ENCODE results near the gene CASQ2. TPM values are rescaled to one million over a fixed set of nuclear protein-coding genes. Genes with fewer than 3 reads are reported as not detected.

The CASQ2 gene
- total and polyA plus RNA-seq, 2 of the 13 experiments (the other 11 are each of a cell fraction or from before 2014, with no cell fraction given): not detected

DNA sequence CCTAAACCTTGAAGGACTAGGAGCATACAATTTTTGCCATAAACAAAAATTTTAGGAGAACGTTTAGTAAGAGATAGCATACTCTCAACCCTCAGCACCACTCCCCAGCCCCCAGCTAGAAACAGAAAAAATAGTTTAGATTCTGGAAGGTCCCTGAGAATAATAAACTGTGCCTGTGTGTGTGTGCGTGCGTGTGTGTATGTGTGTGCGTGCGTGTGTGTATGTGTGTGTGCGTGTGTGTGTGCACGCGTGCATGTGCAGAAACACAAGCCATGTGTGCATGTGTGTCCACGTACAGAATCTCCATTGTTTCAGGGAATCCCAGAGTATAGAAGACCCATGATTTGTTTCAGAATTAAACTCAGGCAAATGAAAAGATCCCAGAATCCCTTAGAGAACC lies 62.6 kb downstream of the CASQ2 start (continued):
- TF ChIP-seq SOX13 (IDR thresholded peaks at IDR 0.05): no peak
- no peak for TF ChIP-seq SOX13 (CRISPR knock-in tag; conservative IDR thresholded peaks at IDR 0.05 in 1 of 2, IDR thresholded peaks at IDR 0.05 in 1 of 2)
- no peak for TF ChIP-seq NR3C1 (CRISPR knock-in tag; IDR thresholded peaks at IDR 0.05)

GRCh38 chr1:115705085-115705951 lies 63.2 kb downstream of the CASQ2 start:
- POLR2A ChIA-PET: no interaction called here
- FAIRE-seq (no peak), DNase-seq (ENCODE audit: low spot score) (no peak), ATAC-seq (no peak)
- no peak overlapping the region for H2AFZ ChIP-seq (ENCODE audit: low read length)
- H3K9ac ChIP-seq (ENCODE audit: insufficient read depth, low read depth, low read length): no peak overlapping the region
- H3K27ac ChIP-seq (ENCODE audit: extremely low read length, insufficient read depth, low read length): no peak overlapping the region
- H3K4me1 ChIP-seq (ENCODE audit: insufficient read depth, low read length): peaks cover 12% of the 10 kb centered on the region
- BruUV-seq (replicated peaks): no TSS peak
- H3K27me3 ChIP-seq (ENCODE audit: control insufficient read depth in 1 of 2, insufficient read depth in 2 of 2, low read length in 2 of 2): 0 out of 5 replicates have a peak, but pooled peaks cover 0 to 2% of the 10 kb centered on the region in 2 experiments
- H4K20me1 ChIP-seq (ENCODE audit: insufficient read depth, low read length): no peaks in the 10 kb centered on the region
- H3K4me2 ChIP-seq (ENCODE audit: low read depth, low read length): no peak overlapping the region
- CTCF ChIA-PET (ENCODE audit: low intra/inter-chr PET ratio, low total read pairs): interaction anchor here (4.3 kb wide), 1 partner anchor 97 kb away, joined by 17 read pairs; no protein-coding TSS in a partner anchor
- H3K9me3 ChIP-seq (ENCODE audit: low read length): no peaks in the 10 kb centered on the region
- in situ Hi-C loops (cut with HindIII; ENCODE audit: extremely low pct_ligation_motif_present, low pct_unique_long_range_greater_than_20kb) (loop anchor here (5.0 kb wide), 1 partner anchor 93 kb away; no protein-coding TSS in a partner anchor), intact Hi-C loops (cut with micrococcal nuclease; ENCODE audit: unreplicated experiment) (no loop called here)
- no peak overlapping the region for H3K4me3 ChIP-seq (replicated peaks in 1 of 3; ENCODE audit: insufficient read depth in 1 of 3, low read depth in 2 of 3, low read length in 3 of 3)
- no peaks in the 10 kb centered on the region for H3K36me3 ChIP-seq (replicated peaks in 1 of 2; ENCODE audit: control insufficient read depth in 1 of 2, insufficient read depth in 2 of 2, low read length in 2 of 2)
- 34% methylated on average over 12 of the region's 12 CpGs for WGBS (ENCODE audit: low lambda C conversion rate)
- H3K79me2 ChIP-seq (ENCODE audit: insufficient read depth, low read length): no peaks in the 10 kb centered on the region
- TF ChIP-seq KMT2B (CRISPR knock-in tag; IDR thresholded peaks at IDR 0.05): no peak
- TF ChIP-seq TERF1 (CRISPR knock-in tag; IDR thresholded peaks at IDR 0.05): no peak
- no peak for TF ChIP-seq ZNF260 (CRISPR knock-in tag; IDR thresholded peaks at IDR 0.05; ENCODE audit: borderline replicate concordance, low read depth)
- TF ChIP-seq NR3C1 (CRISPR knock-in tag; IDR thresholded peaks at IDR 0.05): no peak
- TF ChIP-seq ZFX (CRISPR knock-in tag; IDR thresholded peaks at IDR 0.05; ENCODE audit: low read depth): no peak
- TF ChIP-seq THAP11 (CRISPR knock-in tag; IDR thresholded peaks at IDR 0.05): no peak
- TF ChIP-seq, protein P1, sequence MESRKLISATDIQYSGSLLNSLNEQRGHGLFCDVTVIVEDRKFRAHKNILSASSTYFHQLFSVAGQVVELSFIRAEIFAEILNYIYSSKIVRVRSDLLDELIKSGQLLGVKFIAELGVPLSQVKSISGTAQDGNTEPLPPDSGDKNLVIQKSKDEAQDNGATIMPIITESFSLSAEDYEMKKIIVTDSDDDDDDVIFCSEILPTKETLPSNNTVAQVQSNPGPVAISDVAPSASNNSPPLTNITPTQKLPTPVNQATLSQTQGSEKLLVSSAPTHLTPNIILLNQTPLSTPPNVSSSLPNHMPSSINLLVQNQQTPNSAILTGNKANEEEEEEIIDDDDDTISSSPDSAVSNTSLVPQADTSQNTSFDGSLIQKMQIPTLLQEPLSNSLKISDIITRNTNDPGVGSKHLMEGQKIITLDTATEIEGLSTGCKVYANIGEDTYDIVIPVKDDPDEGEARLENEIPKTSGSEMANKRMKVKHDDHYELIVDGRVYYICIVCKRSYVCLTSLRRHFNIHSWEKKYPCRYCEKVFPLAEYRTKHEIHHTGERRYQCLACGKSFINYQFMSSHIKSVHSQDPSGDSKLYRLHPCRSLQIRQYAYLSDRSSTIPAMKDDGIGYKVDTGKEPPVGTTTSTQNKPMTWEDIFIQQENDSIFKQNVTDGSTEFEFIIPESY (CRISPR knock-in tag; IDR thresholded peaks at IDR 0.05): no peak
- TF ChIP-seq ZNF556 (CRISPR knock-in tag; IDR thresholded peaks at IDR 0.05; ENCODE audit: borderline replicate concordance): no peak
- no peak for TF ChIP-seq YEATS4 (CRISPR knock-in tag; IDR thresholded peaks at IDR 0.05; ENCODE audit: borderline replicate concordance)
- no peak for TF ChIP-seq ESRRA (CRISPR knock-in tag; IDR thresholded peaks at IDR 0.05; ENCODE audit: low read depth)
- TF ChIP-seq ZNF326 (CRISPR knock-in tag; IDR thresholded peaks at IDR 0.05; ENCODE audit: borderline replicate concordance): no peak
- TF ChIP-seq NCOA2 (CRISPR knock-in tag; IDR thresholded peaks at IDR 0.05): no peak
- no peak for TF ChIP-seq TCF7 (IDR thresholded peaks at IDR 0.05; ENCODE audit: low read depth)
- no peak for TF ChIP-seq RELA (CRISPR knock-in tag; IDR thresholded peaks at IDR 0.05)
- no peak for TF ChIP-seq ZSCAN25 (CRISPR knock-in tag; IDR thresholded peaks at IDR 0.05)
- no peak for TF ChIP-seq BCL6 (CRISPR knock-in tag; IDR thresholded peaks at IDR 0.05)
